GM12892 (cell line): ENCODE results near the gene IMPG1.
A peak's percentile ranks its signal among the peaks of the same experiment; 100 is the strongest.
"Not testable (repeated sequence)": the region's sequence is repeated elsewhere in the genome, so short reads cannot be mapped to it uniquely, and the experiment has no call there.

Experiments
- DNase-seq: peaks from one replicate; pipeline ENCODE4 v3.0.0; 2011; ENCODE audit not compliant: insufficient read length
- FAIRE-seq: peaks from 2 replicates; lab custom pipeline; 2011; peaks lifted over from hg19 to GRCh38; lab: Jason Lieb, UNC
- POLR2A ChIP-seq: IDR thresholded peaks from 2 replicates; pipeline ENCODE4 v1.6.1; 2011; ENCODE audit warnings: low read depth, low read length, control low read depth
- POLR2AphosphoS5 ChIP-seq: IDR thresholded peaks from 2 replicates; pipeline ENCODE4 v1.6.1; 2011; ENCODE audit warnings: low read depth, low read length, control low read depth
- TAF1 ChIP-seq: IDR thresholded peaks from 2 replicates; pipeline ENCODE4 v1.6.1; 2011; ENCODE audit warnings: low read depth, mild to moderate bottlenecking, control low read depth, low read length, borderline replicate concordance

Gene IMPG1

GRCh38 chr6:75926293-75927168 lies 145.9 kb downstream of the IMPG1 start:
- DNase-seq (no peak), FAIRE-seq (no peak)
- no peak for TF ChIP-seq POLR2A
- no peak for TF ChIP-seq TAF1

GRCh38 chr6:75922226-75922625 lies 150.2 kb downstream of the IMPG1 start:
- FAIRE-seq (no peak), DNase-seq (no peak)
- TF ChIP-seq POLR2A (no peak), POLR2AphosphoS5 (no peak), TAF1 (no peak)

GRCh38 chr6:75913040-75913439 lies 159.4 kb downstream of the IMPG1 start:
- DNase-seq (no peak), FAIRE-seq (no peak)
- TF ChIP-seq POLR2AphosphoS5: no peak
- no peak for TF ChIP-seq TAF1
- no peak for TF ChIP-seq POLR2A

- DNase-seq (no peak), FAIRE-seq (no peak)
- TF ChIP-seq POLR2AphosphoS5 (no peak), POLR2A (no peak), TAF1 (no peak)
These were observed 165.0 kb downstream of the IMPG1 start for GRCh38 chr6:75907444-75907843.

- FAIRE-seq: no peak
- TF ChIP-seq POLR2AphosphoS5 (no peak), TAF1 (no peak), POLR2A (no peak)
- no peak for DNase-seq
These were observed 165.6 kb downstream of the IMPG1 start for GRCh38 chr6:75906871-75907270.

GRCh38 chr6:75905129-75905528 lies 167.3 kb downstream of the IMPG1 start:
- not testable (repeated sequence) for FAIRE-seq, DNase-seq

GRCh38 chr6:75900216-75900615 lies 172.2 kb downstream of the IMPG1 start:
- not testable (repeated sequence) for FAIRE-seq, DNase-seq

- DNase-seq: no peak
- TF ChIP-seq POLR2A: no peak
- no peak for TF ChIP-seq TAF1
- no peak for TF ChIP-seq POLR2AphosphoS5
- no peak for FAIRE-seq
These were observed 175.9 kb downstream of the IMPG1 start for GRCh38 chr6:75896526-75896925.

- TF ChIP-seq POLR2AphosphoS5: no peak
- no peak for TF ChIP-seq POLR2A
- TF ChIP-seq TAF1: no peak
- FAIRE-seq (no peak), DNase-seq (no peak)
These were observed 178.7 kb downstream of the IMPG1 start for GRCh38 chr6:75893776-75894152.

GRCh38 chr6:75893058-75893775 lies 179.2 kb downstream of the IMPG1 start:
- no peak for DNase-seq
- no peak for TF ChIP-seq POLR2AphosphoS5
- no peak for TF ChIP-seq TAF1
- no peak for TF ChIP-seq POLR2A
- FAIRE-seq: peak; percentile 91

GRCh38 chr6:75892384-75892783 lies 180.1 kb downstream of the IMPG1 start:
- FAIRE-seq (no peak), DNase-seq (no peak)
- TF ChIP-seq POLR2AphosphoS5 (no peak), POLR2A (no peak), TAF1 (no peak)

GRCh38 chr6:75884822-75885221 lies 187.6 kb downstream of the IMPG1 start:
- TF ChIP-seq TAF1: no peak
- TF ChIP-seq POLR2AphosphoS5: no peak
- no peak for TF ChIP-seq POLR2A
- DNase-seq (no peak), FAIRE-seq (no peak)
